B cell (primary cell): Measurements from ENCODE around the gene PRUNE1. TPM values are rescaled to one million over a fixed set of nuclear protein-coding genes. Genes with fewer than 3 reads are reported as not detected.
A peak's percentile ranks its signal among the peaks of the same experiment; 100 is the strongest.

Source experiments
- ATAC-seq: fragments of 200-7000 bp; cut with Tn5 transposase; one replicate; pipeline ENCODE4 v1.10.0; 2021; ENCODE audit warnings: low read depth, mild to moderate bottlenecking, moderate number of reproducible peaks, moderate library complexity
- CTCF ChIA-PET: fragments of 350-600 bp; sonication (Branson Sonifier 250); formaldehyde crosslinking; loops from one replicate; lab custom pipeline; 2021; ENCODE audit warnings: antibody characterized with exemption, inconsistent platforms; lab: Charles Lee
- POLR2A ChIA-PET: fragments of 350-600 bp; sonication (Branson Sonifier 250); formaldehyde crosslinking; loops from one replicate; lab custom pipeline; 2021; ENCODE audit warnings: antibody characterized with exemption; lab: Charles Lee
- DNase-seq: peaks from one replicate; pipeline ENCODE4 v3.0.0; 2013
- H2AFZ ChIP-seq: 2 replicates; pipeline ENCODE4 v1.6.1; 2012; ENCODE audit warnings: mild to moderate bottlenecking, low read depth, low read length; ENCODE audit not compliant: insufficient read depth, poor library complexity, severe bottlenecking
- H3K27ac ChIP-seq, 2 donors: 1 replicate in 1 of 2; 2 replicates in 1 of 2; pipeline ENCODE4 v1.5.1; 2012 to 2013; ENCODE audit warnings: low read length in 2 of 2, mild to moderate bottlenecking in 2 of 2, moderate library complexity in 1 of 2
- H3K27me3 ChIP-seq, 4 experiments: fragments of 200-600 bp in 1 of 4; sonication (generic) in 1 of 4; replicated peaks in 1 of 4; 1 replicate in 2 of 4; 2 replicates in 2 of 4; pipeline versions ENCODE4 v1.6.1 to v1.7.0; 2013 to 2016; ENCODE audit warnings: low read length in 3 of 4, mild to moderate bottlenecking in 2 of 4, mixed read lengths in 1 of 4, moderate library complexity in 1 of 4; ENCODE audit not compliant: insufficient read depth in 4 of 4, control insufficient read depth in 3 of 4; ENCODE audit errors: control extremely low read depth in 1 of 4
- H3K36me3 ChIP-seq, 2 experiments: replicated peaks in 1 of 2; 1 replicate in 1 of 2; 2 replicates in 1 of 2; pipeline versions ENCODE4 v1.6.1 to v1.7.1; 2013; ENCODE audit warnings: low read length in 1 of 2; ENCODE audit not compliant: insufficient read depth in 2 of 2, control insufficient read depth in 1 of 2; ENCODE audit errors: control extremely low read depth in 1 of 2, extremely low read depth in 1 of 2
- H3K4me1 ChIP-seq, 2 donors: fragments of 200-600 bp in 1 of 2; sonication (generic) in 1 of 2; 1 replicate in 1 of 2; 2 replicates in 1 of 2; pipeline versions ENCODE4 v1.5.1 to v1.6.1; 2013 to 2017; ENCODE audit warnings: low read length in 2 of 2; ENCODE audit not compliant: control insufficient read depth in 2 of 2, insufficient read depth in 2 of 2
- H3K4me2 ChIP-seq: replicated peaks from 2 replicates; pipeline ENCODE3; 2012; ENCODE audit warnings: mild to moderate bottlenecking, low read depth, low read length; ENCODE audit not compliant: poor library complexity, severe bottlenecking
- H3K4me3 ChIP-seq, 5 experiments: fragments of 200-600 bp in 1 of 5; sonication (generic) in 1 of 5; 1 replicate in 3 of 5; 2 replicates in 2 of 5; pipeline versions ENCODE4 v1.5.1 to v1.7.0; 2011 to 2016; ENCODE audit warnings: low read length in 4 of 5, mild to moderate bottlenecking in 4 of 5, low read depth in 2 of 5, control low read depth in 1 of 5, moderate library complexity in 1 of 5; ENCODE audit not compliant: insufficient read depth in 1 of 5; ENCODE audit errors: control extremely low read depth in 1 of 5, extremely low read depth in 1 of 5
- H3K79me2 ChIP-seq: fragments of 200-600 bp; sonication (generic); one replicate; pipeline ENCODE4 v1.6.0; 2016; ENCODE audit warnings: low read length; ENCODE audit not compliant: control insufficient read depth, insufficient read depth
- H3K9ac ChIP-seq: fragments of 200-600 bp; sonication (generic); 2 replicates; pipeline ENCODE4 v1.6.1; 2017; ENCODE audit warnings: mild to moderate bottlenecking, low read length, moderate library complexity
- H3K9me3 ChIP-seq, 3 donors: one replicate each; pipeline versions ENCODE4 v1.6.1 to v1.7.1; 2013; ENCODE audit warnings: low read length in 2 of 3; ENCODE audit not compliant: control insufficient read depth in 2 of 3, insufficient read depth in 1 of 3; ENCODE audit errors: control extremely low read depth in 1 of 3
- H4K20me1 ChIP-seq: 2 replicates; pipeline ENCODE4 v1.6.0; 2012; ENCODE audit warnings: mild to moderate bottlenecking, low read length; ENCODE audit not compliant: insufficient read depth, control insufficient read depth, poor library complexity, severe bottlenecking
- H3K27ac Mint-ChIP-seq: one replicate; pipeline ENCODE4 v1.8.0; 2021; ENCODE audit warnings: mixed read lengths
- H3K27me3 Mint-ChIP-seq: one replicate; pipeline ENCODE4 v1.8.0; 2021; ENCODE audit warnings: mixed read lengths
- H3K4me1 Mint-ChIP-seq: one replicate; pipeline ENCODE4 v1.8.0; 2021; ENCODE audit warnings: mixed read lengths
- H3K4me3 Mint-ChIP-seq: one replicate; pipeline ENCODE4 v1.8.0; 2021; ENCODE audit warnings: mixed read lengths
- H3K9me3 Mint-ChIP-seq: one replicate; pipeline ENCODE4 v1.8.0; 2022; ENCODE audit warnings: mixed read lengths; ENCODE audit not compliant: insufficient read depth
- EZH2 ChIP-seq: IDR thresholded peaks from 2 replicates; pipeline ENCODE4 v1.6.1; 2012; ENCODE audit warnings: borderline replicate concordance, low read depth, mild to moderate bottlenecking, moderate library complexity, low read length; ENCODE audit not compliant: insufficient read depth, poor library complexity, severe bottlenecking
- WGBS: methylation state at CpG from one replicate; pipeline ENCODE4 v1.1.5; 2013; ENCODE audit warnings: missing lambda C conversion rate; ENCODE audit not compliant: insufficient coverage; 5-methylcytosine and 5-hydroxymethylcytosine counted together
- intact Hi-C: fragments of 100-400 bp; cut with micrococcal nuclease; formaldehyde crosslinking; loops from one replicate; pipeline ENCODE4 v1.10.0; 2022
- polyA plus RNA-seq: library from polyadenylated mRNA; depleted of rRNA; stranded (reverse); fragments of >200 nt; gene quantifications from 2 replicates; pipeline ENCODE4 v1.2.3, GENCODE V29; 2012
- total RNA-seq, 2 donors: library from RNA; stranded (reverse); fragments of 120-200 nt in 1 of 2; gene quantifications; 1 replicate in 1 of 2; 2 replicates in 1 of 2; pipeline versions ENCODE4 v1.2.3 to v1.2.4, GENCODE V29; 2013 to 2022
- TF ChIP-seq, protein P1 (sequence below): fragments of 200-600 bp; IDR thresholded peaks from one replicate; pipeline ENCODE4 v1.8.0; 2022; ENCODE audit warnings: antibody characterized with exemption, mild to moderate bottlenecking

PRUNE1 gene
- total and polyA plus RNA-seq, 2 donors (not counting 1 experiment from before 2014, with no cell fraction given), result 15.9 to 21.3 TPM

DNA sequence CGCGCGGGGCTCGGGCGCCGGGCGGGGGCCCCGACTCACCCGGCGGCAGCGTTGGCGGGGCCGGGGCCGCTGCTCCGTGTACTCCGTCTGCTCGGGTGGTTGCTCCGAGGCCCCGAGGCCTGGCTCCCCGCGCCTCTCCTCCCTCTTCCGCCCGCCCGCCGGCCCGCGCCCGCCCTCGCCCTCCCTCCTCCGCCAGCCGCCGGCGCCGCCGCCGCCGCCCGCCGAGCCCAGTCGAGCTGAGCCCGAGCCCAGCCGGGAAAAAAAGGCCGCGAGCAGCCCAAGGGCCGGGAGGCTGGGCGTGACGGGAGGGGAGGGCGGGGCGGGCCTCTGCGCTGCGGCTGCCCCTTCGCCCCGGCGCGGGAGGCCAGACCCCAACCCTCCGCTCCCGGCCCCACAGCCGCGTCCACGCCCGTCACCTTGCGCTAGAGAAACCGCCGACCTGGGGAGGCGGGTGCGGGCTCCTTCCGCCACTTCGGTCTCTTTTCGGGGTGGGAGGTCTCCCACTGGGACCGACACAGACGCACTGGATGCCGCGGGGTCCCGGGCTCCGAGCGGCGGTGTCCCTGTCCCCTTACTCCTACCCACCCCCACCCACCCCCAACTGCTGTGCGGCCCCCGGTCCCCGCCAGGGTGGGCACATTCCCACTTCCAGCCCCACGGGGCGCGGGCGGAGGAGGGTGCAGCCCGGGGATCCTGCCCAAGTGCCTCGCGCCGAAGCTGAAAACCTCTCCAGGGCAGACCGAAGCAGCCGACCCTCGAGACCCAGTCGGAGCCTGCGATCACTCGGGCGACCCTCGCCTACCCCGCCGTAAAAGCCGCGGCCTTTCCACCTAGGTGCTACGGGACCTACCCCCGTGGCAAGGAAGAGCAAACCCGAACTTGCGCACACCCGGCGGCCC lies 33.4 kb upstream of the PRUNE1 start, which contains the start of gene CERS2:
CERS2 (minus strand) TSS at position 256 of the 899 bp plus-strand sequence. CDS start 5,745 bp downstream, outside the sequence.
- Mint-ChIP-seq H3K4me3 (peak within 1 kb of the TSS; percentile 88), H3K27me3 (no peaks in the 10 kb centered on the region), H3K27ac (peak within 1 kb of the TSS; percentile 88), H3K4me1 (peaks cover 64% of the 10 kb centered on the region), H3K9me3 (no peaks in the 10 kb centered on the region)
- peak; percentile 89 for DNase-seq
- Histone ChIP-seq H3K79me2 (peaks cover 47% of the 10 kb centered on the region), H2AFZ (peak within 1 kb of the TSS; percentile 88), H4K20me1 (peaks cover 34% of the 10 kb centered on the region), H3K27me3 (no peaks in the 10 kb centered on the region), H3K9me3 (no peaks in the 10 kb centered on the region), H3K4me3 (peak within 1 kb of the TSS; percentile 58 to 87 (median 82)), H3K4me1 (peaks cover 46 to 66% of the 10 kb centered on the region in 2 donors), H3K9ac (peak within 1 kb of the TSS; percentile 89), H3K27ac (peak within 1 kb of the TSS; percentile 65 to 82), H3K4me2 (peak within 1 kb of the TSS; percentile 96), H3K36me3 (no peaks in the 10 kb centered on the region)
- POLR2A ChIA-PET, result interaction anchor here (0.6 to 1.3 kb wide), 6 partner anchors 11 to 611 kb away, joined by 3 to 5 read pairs (median 4); partner anchors contain the start of genes MINDY1 and RPRD2
- CTCF ChIA-PET, result interaction anchor here (0.9 to 1.8 kb wide), 4 partner anchors 32 to 156 kb away, joined by 3 to 4 read pairs (median 4); partner anchors contain the start of gene MINDY1
- intact Hi-C loops, result loop anchor here (5.0 kb wide), 2 partner anchors 82 to 513 kb away; partner anchors contain the start of gene CDC42SE1
- TF ChIP-seq, protein P1, sequence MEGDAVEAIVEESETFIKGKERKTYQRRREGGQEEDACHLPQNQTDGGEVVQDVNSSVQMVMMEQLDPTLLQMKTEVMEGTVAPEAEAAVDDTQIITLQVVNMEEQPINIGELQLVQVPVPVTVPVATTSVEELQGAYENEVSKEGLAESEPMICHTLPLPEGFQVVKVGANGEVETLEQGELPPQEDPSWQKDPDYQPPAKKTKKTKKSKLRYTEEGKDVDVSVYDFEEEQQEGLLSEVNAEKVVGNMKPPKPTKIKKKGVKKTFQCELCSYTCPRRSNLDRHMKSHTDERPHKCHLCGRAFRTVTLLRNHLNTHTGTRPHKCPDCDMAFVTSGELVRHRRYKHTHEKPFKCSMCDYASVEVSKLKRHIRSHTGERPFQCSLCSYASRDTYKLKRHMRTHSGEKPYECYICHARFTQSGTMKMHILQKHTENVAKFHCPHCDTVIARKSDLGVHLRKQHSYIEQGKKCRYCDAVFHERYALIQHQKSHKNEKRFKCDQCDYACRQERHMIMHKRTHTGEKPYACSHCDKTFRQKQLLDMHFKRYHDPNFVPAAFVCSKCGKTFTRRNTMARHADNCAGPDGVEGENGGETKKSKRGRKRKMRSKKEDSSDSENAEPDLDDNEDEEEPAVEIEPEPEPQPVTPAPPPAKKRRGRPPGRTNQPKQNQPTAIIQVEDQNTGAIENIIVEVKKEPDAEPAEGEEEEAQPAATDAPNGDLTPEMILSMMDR, result no peak
- TF ChIP-seq EZH2, result no peak
- 5% methylated on average over 77 of the region's 106 CpGs for WGBS
- ATAC-seq, result peak; percentile 54
